IPS-20b (cell line): ENCODE data around the gene CHD9NB.
"Not testable (repeated sequence)": the region's sequence is repeated elsewhere in the genome, so short reads cannot be mapped to it uniquely, and the experiment has no call there.

Experiments
- H3K27ac ChIP-seq: one replicate; pipeline ENCODE4 v1.5.1; 2013; ENCODE audit warnings: low read length
- H3K27me3 ChIP-seq: 2 replicates; pipeline ENCODE4 v1.6.1; 2013; ENCODE audit warnings: mild to moderate bottlenecking, low read length, inconsistent platforms; ENCODE audit not compliant: insufficient read depth
- H3K36me3 ChIP-seq: 2 replicates; pipeline ENCODE4 v1.6.1; 2013; ENCODE audit warnings: low read depth, mild to moderate bottlenecking, inconsistent platforms, low read length, moderate library complexity; ENCODE audit not compliant: insufficient read depth
- H3K4me1 ChIP-seq: 2 replicates; pipeline ENCODE4 v1.6.1; 2013; ENCODE audit warnings: mild to moderate bottlenecking, control low read depth, inconsistent platforms, low read length, moderate library complexity; ENCODE audit not compliant: insufficient read depth
- H3K4me3 ChIP-seq: 2 replicates; pipeline ENCODE4 v1.5.1; 2013; ENCODE audit warnings: mild to moderate bottlenecking, low read length, inconsistent platforms
- H3K9ac ChIP-seq: 2 replicates; pipeline ENCODE4 v1.6.1; 2013; ENCODE audit warnings: low read depth, mild to moderate bottlenecking, inconsistent platforms, low read length, moderate library complexity
- H3K9me3 ChIP-seq: 2 replicates; pipeline ENCODE4 v1.6.1; 2013; ENCODE audit warnings: mild to moderate bottlenecking, low read depth, low read length, inconsistent platforms; ENCODE audit not compliant: insufficient read depth

CHD9NB gene

DNA sequence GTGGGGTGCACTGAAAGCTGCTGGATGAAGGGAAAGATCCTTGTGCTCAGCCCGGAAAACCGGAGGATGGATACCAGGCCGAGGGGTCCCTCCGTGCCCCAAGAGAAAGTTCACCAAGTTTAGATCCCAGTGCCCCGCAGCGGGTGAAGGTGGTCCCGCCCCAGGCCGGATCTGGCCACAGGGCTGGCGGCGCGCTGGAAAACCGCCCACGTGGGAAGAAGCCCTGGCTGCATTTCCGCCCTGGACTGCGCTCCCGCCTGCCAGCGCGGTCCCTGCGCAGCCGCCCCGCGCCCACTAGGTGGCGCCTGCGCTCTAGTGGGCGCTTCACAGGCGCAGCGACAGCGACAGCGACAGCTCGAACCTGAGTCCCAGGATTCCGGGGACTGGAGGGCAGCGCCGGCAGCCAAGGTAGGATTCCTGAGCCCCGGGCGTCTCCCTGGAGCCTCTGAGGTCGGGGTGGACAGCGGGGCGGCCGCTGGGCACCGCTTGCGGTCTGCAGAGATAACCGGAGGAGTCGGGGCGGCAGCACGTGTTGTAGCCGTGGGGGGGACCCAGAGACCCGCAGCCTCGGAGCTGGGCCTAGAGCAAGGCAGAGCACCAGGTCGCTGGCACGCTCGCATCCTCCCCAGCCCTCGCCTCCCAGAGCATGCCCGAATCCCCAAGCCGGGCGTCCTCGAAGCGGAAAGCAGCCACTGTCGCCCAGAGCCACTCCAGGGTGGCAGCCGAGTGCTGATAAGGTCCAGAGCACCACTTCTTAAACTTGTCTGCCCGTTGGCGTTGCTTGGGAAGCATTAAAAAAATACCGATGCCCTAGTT lies 2.2 kb upstream of the CHD9NB start, which contains the start of gene CHD9:
CHD9 (plus strand) TSS at position 322 of the 816 bp plus-strand sequence. CDS start 101,099 bp downstream, outside the sequence.
- Histone ChIP-seq H3K9me3 (no peaks in the 10 kb centered on the region), H3K9ac (peak within 1 kb of the TSS; percentile 87; the same call in 1 of the 2 replicates), H3K4me3 (peak within 1 kb of the TSS; percentile 79), H3K27ac (peak within 1 kb of the TSS; percentile 70), H3K36me3 (no peaks in the 10 kb centered on the region), H3K4me1 (peaks cover 8% of the 10 kb centered on the region; the same call in 1 of the 2 replicates), H3K27me3 (no peaks in the 10 kb centered on the region)

DNA sequence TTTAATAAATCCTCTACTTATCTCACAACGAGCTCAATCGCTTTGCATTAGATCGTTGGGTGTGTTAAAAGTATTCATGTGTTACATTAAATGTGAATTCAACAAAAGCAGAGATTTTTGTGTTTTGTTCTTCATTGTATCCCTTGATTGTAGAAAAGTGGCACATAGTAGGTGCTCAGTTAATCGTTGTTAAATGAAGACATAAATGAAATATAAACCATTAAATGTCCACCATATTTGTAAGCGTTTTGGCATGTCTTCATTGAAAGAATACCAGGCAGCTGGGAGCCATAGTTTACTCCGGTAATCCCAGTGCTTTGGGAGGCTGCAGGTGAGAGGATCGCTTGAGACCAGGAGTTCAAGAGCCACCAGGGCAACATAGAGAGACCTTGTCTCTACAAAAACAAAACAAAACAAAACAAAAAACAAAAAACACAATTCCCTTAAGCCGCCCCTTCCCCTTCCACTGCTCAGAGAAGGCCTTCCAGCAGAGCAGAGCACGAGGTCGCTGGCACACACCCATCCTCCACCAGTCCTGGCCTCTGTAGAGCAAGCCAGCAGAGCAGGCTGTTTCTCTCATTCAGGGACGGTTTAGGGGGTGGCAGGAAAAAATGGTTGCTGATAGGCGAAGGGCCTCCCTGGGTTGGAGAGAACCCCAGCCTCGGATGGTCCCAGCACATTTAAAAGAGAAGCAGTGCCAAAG lies 1.4 kb upstream of the CHD9NB start:
- peaks cover 8% of the 10 kb centered on the region; the same call in 1 of the 2 replicates for H3K4me1 ChIP-seq
- H3K9ac ChIP-seq: peak overlapping the region; percentile 87; the same call in 1 of the 2 replicates
- peak overlapping the region; percentile 44; the same call in 1 of the 2 replicates for H3K4me3 ChIP-seq
- H3K27ac ChIP-seq: peak overlapping the region; percentile 70
- H3K27me3 ChIP-seq: no peaks in the 10 kb centered on the region
- no peaks in the 10 kb centered on the region for H3K9me3 ChIP-seq
- no peaks in the 10 kb centered on the region for H3K36me3 ChIP-seq

DNA sequence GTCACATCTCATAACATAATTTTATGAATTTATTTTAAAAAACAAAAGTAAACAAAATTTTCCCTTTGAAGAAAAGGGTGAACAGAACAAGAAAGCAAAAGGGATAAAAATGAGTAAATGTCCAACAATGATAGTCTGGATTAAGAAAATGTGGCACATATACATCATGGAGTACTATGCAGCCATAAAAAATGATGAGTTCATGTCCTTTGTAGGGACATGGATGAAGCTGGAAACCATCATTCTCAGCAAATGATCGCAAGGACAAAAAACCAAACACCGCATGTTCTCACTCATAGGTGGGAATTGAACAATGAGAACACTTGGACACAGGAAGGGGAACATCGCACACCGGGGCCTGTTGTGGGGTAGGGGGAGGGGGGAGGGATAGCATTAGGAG lies 1.4 kb downstream of the CHD9NB start:
- H3K27me3 ChIP-seq, H3K4me1 ChIP-seq, H3K9ac ChIP-seq, H3K27ac ChIP-seq, H3K4me3 ChIP-seq, H3K36me3 ChIP-seq, H3K9me3 ChIP-seq: not testable (repeated sequence)

DNA sequence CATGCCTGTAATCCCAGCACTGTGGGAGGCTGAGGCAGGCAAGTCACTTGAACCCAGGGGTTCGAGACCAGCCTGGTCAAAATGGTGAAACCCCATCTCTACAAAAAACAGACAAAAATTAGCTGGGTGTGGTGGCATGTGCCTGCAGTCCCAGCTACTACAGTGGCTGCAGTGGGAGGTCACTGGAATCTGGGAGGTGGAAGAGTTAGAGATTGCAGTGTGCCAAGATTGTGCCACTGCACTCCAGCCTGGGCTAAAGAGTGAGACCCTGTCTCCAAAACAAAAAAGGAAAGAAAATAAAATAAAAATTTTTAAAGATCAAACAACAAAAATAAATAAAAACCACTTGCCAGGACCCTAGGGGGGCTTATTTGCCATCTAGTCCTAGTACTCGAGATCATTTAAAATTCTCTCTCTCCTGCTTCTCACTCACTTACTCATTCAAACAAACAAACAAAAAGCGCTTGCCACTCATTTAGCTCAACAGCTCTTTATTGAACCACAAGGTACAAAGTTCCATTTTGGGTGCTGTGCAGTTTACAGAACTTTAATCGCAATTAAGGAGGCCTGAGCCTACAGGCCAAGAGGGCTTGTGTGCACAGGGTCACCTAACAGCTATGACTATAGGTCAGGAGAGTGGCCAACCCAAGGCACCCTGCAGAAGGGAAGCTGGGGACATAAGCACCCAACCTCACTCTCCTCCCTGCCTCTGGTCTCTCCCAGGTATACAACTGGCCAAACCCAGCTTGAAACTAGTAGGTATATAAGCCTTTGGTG lies 4.4 kb downstream of the CHD9NB start:
- Histone ChIP-seq H3K36me3 (no peaks in the 10 kb centered on the region), H3K9me3 (peaks cover 8% of the 10 kb centered on the region; the same call in 1 of the 2 replicates), H3K4me3 (no peak overlapping the region), H3K9ac (no peak overlapping the region), H3K4me1 (peaks cover 14% of the 10 kb centered on the region; the same call in 1 of the 2 replicates), H3K27me3 (no peaks in the 10 kb centered on the region), H3K27ac (no peak overlapping the region)

GRCh38 chr16:53047515-53047914 lies 5.2 kb downstream of the CHD9NB start:
- H3K4me3 ChIP-seq, H3K9ac ChIP-seq, H3K27me3 ChIP-seq, H3K9me3 ChIP-seq, H3K36me3 ChIP-seq, H3K27ac ChIP-seq: not testable (repeated sequence)
- H3K4me1 ChIP-seq: peaks cover 19% of the 10 kb centered on the region; the same call in 1 of the 2 replicates

- Histone ChIP-seq H3K9ac (peak overlapping the region; percentile 67; the same call in 1 of the 2 replicates), H3K27me3 (no peaks in the 10 kb centered on the region), H3K4me1 (peaks cover 32% of the 10 kb centered on the region), H3K36me3 (no peaks in the 10 kb centered on the region), H3K4me3 (no peak overlapping the region), H3K27ac (no peak overlapping the region), H3K9me3 (peaks cover 8% of the 10 kb centered on the region; the same call in 1 of the 2 replicates)
Observed at GRCh38 chr16:53045341-53046220, 7.1 kb downstream of the CHD9NB start.

DNA sequence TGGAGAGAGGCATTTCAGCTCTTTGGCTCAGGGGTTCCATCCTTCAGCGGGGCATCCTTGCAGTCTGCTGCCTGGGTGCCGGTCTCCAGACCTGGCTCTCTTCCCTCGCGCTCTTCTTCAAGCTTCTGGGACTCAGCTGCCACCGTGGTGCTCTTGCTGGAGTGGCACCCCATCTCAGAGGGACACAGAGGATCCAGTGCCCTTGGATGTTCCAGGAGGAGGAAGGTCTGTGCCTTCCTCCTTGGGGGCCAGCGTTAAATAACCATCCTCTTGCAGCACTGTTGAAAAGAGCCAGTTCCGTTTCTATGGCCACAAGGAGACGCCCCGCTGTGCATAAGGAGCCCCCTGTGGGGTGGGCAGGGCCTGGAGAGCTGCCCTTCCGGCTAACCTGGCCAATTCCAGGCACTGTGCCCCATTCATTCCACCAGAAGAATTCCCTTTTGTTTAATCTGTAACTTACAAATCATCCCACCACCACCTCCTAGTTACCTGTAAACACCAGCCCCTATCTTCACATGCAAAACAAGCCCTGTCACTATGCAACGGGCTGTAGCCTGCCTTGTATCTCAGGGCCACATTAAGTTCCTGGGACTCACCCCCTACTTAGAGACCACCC lies 8.6 kb downstream of the CHD9NB start:
- Histone ChIP-seq H3K27me3 (no peaks in the 10 kb centered on the region), H3K9me3 (peaks cover 8% of the 10 kb centered on the region; the same call in 1 of the 2 replicates), H3K36me3 (no peaks in the 10 kb centered on the region), H3K4me1 (peaks cover 35% of the 10 kb centered on the region), H3K27ac (peak overlapping the region; percentile 89), H3K9ac (peak overlapping the region; percentile 84), H3K4me3 (peak overlapping the region; percentile 85)

- peak overlapping the region; percentile 84; the same call in 1 of the 2 replicates for H3K9ac ChIP-seq
Observed at GRCh38 chr16:53043428-53043831, 9.3 kb downstream of the CHD9NB start.

GRCh38 chr16:53042235-53042701 lies 10.4 kb downstream of the CHD9NB start:
- Histone ChIP-seq H3K4me3 (peak overlapping the region; percentile 85), H3K27ac (peak overlapping the region; percentile 93), H3K4me1 (peaks cover 35% of the 10 kb centered on the region)

More at GRCh38 chr16:53043428-53043831, 9.3 kb downstream of the CHD9NB start:
- Histone ChIP-seq H3K27me3 (no peaks in the 10 kb centered on the region), H3K9me3 (peaks cover 8% of the 10 kb centered on the region; the same call in 1 of the 2 replicates), H3K4me3 (peak overlapping the region; percentile 85), H3K36me3 (no peaks in the 10 kb centered on the region), H3K27ac (peak overlapping the region; percentile 47), H3K4me1 (peaks cover 35% of the 10 kb centered on the region)

More at GRCh38 chr16:53042235-53042701, 10.4 kb downstream of the CHD9NB start:
- Histone ChIP-seq H3K9me3 (peaks cover 6% of the 10 kb centered on the region; the same call in 1 of the 2 replicates), H3K9ac (peak overlapping the region; percentile 84), H3K36me3 (no peaks in the 10 kb centered on the region), H3K27me3 (no peaks in the 10 kb centered on the region)
